Stimulated activated CD8-positive, alpha-beta memory T cell treated with anti-CD3 and anti-CD28 coated beads, Interleukin-4, amount 100 ng/mL, for 4 hours (primary cell): ENCODE data around the gene OTOGL.
A peak's percentile ranks its signal among the peaks of the same experiment; 100 is the strongest.

ENCODE experiments used
- DNase-seq, 2 donors: peaks; one replicate each; pipeline ENCODE4 v3.0.0-alpha.2; 2020; ENCODE audit warnings: low read depth in 2 of 2, low spot score in 1 of 2

OTOGL gene

DNA sequence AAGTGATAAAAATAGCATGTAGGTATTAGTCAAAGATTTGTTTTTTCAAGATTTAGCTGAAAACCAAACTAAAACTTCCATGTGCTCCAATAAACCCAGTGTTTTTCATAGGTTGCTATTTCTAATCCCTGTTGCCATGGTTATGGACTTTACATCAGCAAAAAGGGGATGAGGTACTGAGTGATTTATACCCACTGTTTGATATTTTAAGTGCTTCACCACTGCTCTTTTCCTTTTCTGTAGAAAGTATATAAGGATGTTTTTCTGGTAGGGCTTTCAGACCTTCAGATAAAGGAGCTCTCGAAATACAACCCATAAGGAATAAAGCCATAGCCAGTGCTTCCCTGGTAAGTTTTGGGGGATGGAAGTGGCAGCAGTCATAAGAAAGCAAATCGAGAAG is at the start of gene OTOGL:
Gene OTOGL, plus strand, starts transcription at position 279 of the 400 bp plus-strand sequence. CDS start 109,895 bp downstream, outside the sequence.
- no peak for DNase-seq

GRCh38 chr12:80050236-80050635 is 49.1 kb upstream of the OTOGL start:
- no peak for DNase-seq

- DNase-seq, result no peak
Observed at GRCh38 chr12:80053051-80053790, 46.1 kb upstream of the OTOGL start.

DNA sequence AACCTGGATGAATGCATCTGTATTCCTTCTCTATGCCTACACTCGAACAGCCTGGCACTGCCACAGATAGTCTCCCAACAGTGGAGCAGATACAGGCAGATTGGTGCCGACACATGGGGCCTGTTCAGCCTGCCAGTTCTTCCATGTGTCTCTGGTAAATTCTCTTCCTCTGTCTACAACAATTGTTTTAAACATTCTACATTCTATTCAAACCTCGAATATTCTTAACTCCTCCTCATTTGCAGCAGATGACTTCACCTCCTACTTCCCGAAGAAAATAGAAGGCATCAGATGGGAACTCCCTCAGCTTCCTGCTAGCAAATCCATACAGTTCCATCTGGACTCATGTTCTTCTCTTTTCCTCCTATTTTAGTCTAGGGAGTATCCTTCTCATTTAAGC is 43.1 kb upstream of the OTOGL start:
- no peak for DNase-seq

DNA sequence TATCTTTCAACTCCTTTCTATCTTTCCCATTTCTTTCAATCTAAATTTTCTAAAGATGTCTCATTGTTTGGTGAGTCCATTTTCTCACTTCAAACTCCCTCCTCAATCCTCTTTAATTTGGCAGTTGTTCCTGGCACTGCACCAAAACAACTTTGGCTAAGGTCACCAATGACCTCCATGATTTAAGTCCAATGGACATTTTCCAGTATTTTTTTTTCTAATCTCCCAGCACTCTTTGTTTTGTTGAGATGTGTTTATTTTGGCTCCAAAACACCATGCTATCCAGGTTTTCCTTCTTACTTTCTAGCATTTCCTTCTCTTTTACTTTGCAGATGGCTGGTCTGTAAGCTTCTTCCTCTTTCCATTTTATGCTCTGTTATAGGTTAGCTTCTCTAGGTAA is 42.5 kb upstream of the OTOGL start:
- DNase-seq, result no peak

DNA sequence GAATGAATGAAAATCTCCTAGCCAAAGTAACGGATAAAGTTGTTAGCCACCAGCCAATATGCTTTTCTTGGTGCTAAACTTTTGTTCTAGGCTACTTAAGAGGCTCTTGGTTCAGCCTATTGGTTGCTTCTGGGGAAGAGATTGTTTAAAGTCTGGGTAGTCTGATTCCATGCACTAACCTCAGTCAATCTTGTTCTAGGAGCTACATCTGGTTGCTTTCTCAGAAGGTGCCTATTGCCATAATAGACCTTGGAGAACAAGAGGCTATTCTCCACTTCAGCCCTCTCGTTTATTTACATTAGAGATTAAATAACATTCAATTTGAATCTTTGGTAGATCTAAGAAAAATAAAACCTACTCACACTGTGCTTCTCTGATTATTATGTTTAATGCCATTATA is 40.8 kb upstream of the OTOGL start:
- no peak for DNase-seq

DNA sequence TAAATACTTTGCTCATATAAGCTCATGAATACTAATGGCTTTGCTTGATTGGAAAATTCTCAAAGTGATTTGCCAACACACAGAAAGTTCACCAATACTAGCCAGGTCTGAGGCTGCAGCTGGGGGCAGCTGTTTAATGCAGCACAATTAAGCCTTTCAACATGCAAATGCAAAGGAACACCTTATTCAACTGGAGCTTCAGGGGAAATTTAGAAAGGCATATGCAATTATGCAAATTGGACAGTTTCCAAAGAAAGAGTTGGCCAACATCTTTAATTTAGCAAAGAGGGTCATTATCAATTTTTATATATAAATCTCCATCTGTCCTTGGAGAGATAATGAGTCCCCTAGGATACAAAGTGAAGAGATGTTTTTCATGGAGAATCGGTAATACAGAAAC is 40.2 kb upstream of the OTOGL start:
- DNase-seq, result no peak

- no peak for DNase-seq
Observed at GRCh38 chr12:80059875-80060274, 39.5 kb upstream of the OTOGL start.

DNA sequence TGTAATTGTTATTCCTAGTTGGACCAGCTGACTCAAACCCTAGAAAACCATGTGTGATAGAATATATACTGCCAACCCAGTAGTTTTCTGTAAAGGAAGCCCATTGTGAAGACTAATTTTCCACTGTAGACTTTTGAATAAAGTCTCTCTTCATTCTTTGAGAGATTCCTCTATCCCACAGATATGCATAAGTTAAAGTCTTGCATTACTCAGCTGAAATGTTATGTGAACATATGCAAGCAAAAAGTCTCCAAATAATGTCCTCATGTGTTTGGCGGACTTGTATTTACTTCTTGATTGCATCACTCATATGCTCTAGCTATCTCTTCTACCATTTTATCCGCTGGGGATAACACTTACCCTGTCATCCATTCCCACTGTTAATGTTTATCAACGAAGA is 35.1 kb upstream of the OTOGL start:
- no peak for DNase-seq

GRCh38 chr12:80064951-80065350 is 34.4 kb upstream of the OTOGL start:
- DNase-seq, result no peak

DNA sequence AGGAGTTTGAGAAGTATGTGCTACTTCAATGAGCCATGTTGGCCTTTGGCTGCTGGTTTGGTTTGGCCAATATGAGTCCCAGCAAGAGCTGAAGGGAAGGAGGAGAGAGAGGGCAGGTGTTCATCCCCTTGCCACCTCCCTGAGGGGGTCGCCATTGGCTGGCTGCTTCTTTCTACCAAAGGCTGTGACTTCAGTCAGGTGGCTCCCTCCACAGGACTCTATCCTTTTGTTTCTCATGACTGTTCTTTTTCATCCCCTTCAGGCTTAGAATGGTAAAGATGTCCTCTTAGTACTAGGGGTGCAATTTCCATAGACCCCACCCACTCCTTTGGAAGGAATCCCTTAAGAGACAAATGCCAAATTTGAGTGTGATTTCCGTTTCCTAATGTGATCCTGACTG is 31.2 kb upstream of the OTOGL start:
- no peak for DNase-seq

- peak in 1 of 2 donors; percentile 1 for DNase-seq
Observed at GRCh38 chr12:80083892-80084614, 15.3 kb upstream of the OTOGL start.

- DNase-seq, result no peak
Observed at GRCh38 chr12:80086025-80086424, 13.3 kb upstream of the OTOGL start.

DNA sequence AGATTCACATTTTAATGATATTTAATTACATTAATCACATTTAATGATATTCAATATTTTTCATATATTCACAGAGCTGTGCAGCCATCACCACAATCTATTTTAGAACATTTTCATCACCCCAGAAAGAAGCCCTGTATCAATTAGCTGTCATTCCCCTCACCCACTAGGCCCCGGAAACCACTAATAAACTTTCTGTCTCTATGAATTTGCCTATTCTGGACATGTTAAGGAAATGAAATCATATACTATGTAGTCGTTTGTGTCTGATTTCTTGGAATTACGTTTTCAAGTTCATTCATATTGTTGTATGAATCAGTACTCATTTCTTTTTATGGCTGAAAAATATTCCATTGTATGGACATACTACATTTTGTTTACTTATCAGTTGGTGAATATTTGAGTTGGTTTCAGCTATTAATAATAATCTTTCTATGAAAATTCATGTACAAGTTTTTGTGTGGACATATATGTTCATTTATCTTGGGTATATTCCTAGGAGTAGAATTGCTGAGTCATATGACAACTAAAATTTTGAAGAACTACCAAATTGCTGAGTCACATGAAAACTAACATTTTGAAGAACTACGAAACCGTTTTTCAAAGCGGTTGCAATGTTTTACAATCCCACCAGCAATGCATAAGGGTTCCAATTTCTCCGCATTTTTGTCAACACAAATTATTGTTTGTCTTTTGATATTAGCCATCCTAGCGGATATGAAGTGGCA is 11.7 kb upstream of the OTOGL start:
- DNase-seq, result no peak

DNA sequence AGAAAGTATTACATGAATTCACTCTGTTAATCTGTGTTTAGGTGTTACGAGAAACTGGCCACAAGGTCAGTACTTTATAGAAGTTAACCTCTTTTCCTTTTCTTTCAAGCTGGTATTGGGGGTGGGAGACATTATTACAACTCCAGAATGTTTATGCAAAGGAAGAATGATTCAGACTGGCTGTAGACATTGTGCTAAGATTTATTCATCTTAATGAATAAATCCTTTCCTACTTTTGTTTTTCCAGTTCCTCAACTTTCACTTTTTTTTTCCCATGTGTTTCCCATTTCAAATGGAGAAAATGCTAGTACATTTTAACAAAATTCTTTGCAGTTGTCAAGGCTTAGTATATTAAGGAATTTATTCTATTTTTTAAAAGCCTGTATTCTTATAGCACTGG is 1.3 kb downstream of the OTOGL start:
- DNase-seq, result no peak

DNA sequence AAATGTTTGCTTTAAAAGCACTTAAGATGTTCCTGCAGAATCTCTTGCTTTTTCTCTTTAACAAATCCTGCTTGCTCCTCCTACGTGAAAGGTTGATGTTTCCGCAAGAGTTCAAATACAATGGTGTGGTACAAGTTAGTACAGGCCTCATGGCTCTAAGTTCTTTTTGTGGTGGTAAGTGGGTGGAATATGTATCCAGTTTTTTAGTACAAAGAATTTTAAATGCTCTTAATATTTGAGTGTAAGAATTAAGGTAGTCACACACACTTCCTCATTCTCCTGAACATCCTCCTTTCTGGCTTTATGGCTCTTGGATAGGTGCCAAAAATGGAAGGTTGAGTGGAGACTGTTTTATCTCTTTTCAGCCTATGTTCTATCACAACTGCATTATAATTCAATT is 1.8 kb downstream of the OTOGL start:
- no peak for DNase-seq

DNA sequence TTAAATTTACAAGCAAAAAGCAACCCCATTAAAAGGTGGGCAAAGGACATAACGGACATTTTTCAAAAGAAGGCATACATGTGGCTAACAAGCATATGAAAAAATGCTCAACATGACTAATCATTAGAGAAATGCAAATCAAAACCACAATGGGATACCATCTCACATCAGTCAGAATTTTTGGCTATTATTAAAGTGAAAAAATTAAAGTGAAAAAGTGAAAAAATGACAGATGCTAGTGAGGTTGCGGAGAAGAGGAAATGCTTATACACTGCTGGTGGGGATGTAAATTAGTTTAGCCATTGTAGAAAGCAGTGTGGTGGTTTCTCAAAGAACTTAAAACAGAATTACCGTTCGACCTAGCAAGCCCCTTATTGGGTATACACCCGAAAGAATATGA is 7.9 kb downstream of the OTOGL start:
- no peak for DNase-seq

DNA sequence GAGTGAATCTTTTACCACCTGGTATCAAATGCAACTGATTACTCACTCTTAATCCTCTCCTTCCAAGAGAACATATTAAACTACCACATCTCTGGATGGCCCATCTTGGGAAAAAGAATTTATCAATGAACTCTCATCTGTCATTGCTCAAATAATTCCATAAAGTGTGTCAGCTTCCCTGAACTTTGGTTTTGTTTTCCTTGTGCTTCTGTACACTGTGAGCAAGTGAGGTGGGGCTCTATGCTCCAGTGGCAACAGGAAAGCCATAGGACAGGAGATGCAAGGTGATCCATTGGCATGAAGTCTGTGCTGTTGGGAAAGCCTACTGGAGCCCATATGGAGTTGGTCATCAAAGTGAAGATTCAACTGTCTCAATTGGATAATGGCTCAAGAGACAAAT is 17.4 kb downstream of the OTOGL start:
- DNase-seq, result no peak

DNA sequence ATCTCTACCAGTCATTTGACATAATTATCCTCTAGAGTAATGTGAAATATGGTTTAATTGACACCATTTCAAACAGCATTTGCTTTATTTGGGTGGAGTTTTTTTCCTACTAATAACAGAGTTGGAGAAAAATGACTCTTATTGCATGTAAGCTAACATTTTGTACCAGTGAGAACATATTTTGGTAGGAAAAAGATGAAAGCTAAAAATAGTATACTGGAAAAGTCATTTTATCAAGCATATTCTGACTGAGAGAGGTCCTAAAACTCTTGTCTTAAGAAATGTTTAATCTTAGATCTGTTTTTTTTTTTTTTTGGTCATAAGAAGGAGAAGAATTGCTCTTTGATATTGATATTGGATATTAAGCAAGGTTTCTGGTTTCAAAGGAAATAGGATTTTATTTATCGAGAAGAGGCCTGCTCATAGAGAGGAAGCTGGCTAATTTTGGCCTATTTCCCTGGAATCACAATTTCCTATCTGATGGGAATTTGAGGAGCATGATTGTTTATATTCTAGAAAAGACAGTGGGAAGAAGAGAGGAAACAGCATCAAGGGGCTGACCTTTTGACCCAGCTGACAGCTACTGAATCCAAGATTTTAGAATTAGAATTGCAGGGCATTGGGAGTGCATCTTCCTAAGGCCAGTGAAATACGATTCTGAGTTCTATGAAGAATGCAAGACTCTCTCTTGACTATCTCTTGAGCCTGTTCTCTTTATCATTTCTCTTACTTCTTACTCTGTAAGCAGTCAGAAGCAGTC is 19.4 kb downstream of the OTOGL start:
- no peak for DNase-seq

DNA sequence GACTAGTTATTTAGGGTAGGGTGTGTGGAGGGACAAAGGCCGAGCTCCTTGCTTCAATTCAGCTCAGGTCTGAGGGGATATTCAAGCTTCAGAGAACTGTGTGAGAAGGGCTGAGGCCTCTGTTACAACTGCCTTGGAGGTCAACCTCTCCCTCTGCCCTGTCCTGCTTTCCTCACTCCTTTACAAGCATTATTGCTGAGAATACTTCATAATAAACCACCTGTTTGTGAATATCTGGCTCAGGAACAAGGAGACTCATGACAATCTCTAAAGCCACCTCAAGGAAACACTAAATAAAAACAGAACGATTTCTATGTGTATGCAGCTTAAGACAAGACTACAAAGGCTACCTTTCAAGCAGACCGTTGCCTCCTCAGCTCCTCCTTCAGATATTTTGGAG is 21.7 kb downstream of the OTOGL start:
- DNase-seq, result no peak

GRCh38 chr12:80121661-80122060 is 22.3 kb downstream of the OTOGL start:
- DNase-seq, result no peak
